IPS-NIHi7 (cell line): ENCODE measurements around the gene ANKRD44.

ENCODE experiments used
- DNase-seq: peaks from one replicate; pipeline ENCODE4 v3.0.0; 2012; ENCODE audit warnings: mixed read lengths; ENCODE audit errors: extremely low spot score

The ANKRD44 gene

GRCh38 chr2:197179744-197180498, 130.7 kb downstream of the ANKRD44 start:
- DNase-seq = no peak

- no peak for DNase-seq
Measured at GRCh38 chr2:197176522-197176921, 134.1 kb downstream of the ANKRD44 start.

GRCh38 chr2:197174539-197175094, 136.0 kb downstream of the ANKRD44 start:
- no peak for DNase-seq

- DNase-seq = no peak
Measured at GRCh38 chr2:197171582-197171981, 139.0 kb downstream of the ANKRD44 start.

- no peak for DNase-seq
Measured at GRCh38 chr2:197170208-197170607, 140.4 kb downstream of the ANKRD44 start.

GRCh38 chr2:197168705-197169104, 141.9 kb downstream of the ANKRD44 start:
- DNase-seq = peak; percentile 83

- DNase-seq = no peak
Measured at GRCh38 chr2:197167608-197168314, 142.8 kb downstream of the ANKRD44 start.

GRCh38 chr2:197165020-197165419, 145.6 kb downstream of the ANKRD44 start:
- no peak for DNase-seq

GRCh38 chr2:197164141-197164754, 146.3 kb downstream of the ANKRD44 start:
- DNase-seq = peak; percentile 75

GRCh38 chr2:197163712-197164140, 146.9 kb downstream of the ANKRD44 start:
- DNase-seq = no peak

- DNase-seq = no peak
Measured at GRCh38 chr2:197161774-197162173, 148.8 kb downstream of the ANKRD44 start.

GRCh38 chr2:197159661-197160211, 150.8 kb downstream of the ANKRD44 start:
- no peak for DNase-seq

- DNase-seq = no peak
Measured at GRCh38 chr2:197158591-197159550, 151.7 kb downstream of the ANKRD44 start.

- DNase-seq = no peak
Measured at GRCh38 chr2:197157879-197158537, 152.6 kb downstream of the ANKRD44 start.

GRCh38 chr2:197156771-197157170, 153.8 kb downstream of the ANKRD44 start:
- no peak for DNase-seq

- DNase-seq = no peak
Measured at GRCh38 chr2:197152451-197153228, 157.9 kb downstream of the ANKRD44 start.

- no peak for DNase-seq
Measured at GRCh38 chr2:197149546-197149945, 161.0 kb downstream of the ANKRD44 start.

GRCh38 chr2:197148401-197148800, 162.2 kb downstream of the ANKRD44 start:
- no peak for DNase-seq

GRCh38 chr2:197147942-197148341, 162.6 kb downstream of the ANKRD44 start:
- no peak for DNase-seq

GRCh38 chr2:197146995-197147394, 163.6 kb downstream of the ANKRD44 start:
- DNase-seq = no peak
